Keratinocyte (primary cell): ENCODE data around the gene CBFA2T3. TPM values are rescaled to one million over a fixed set of nuclear protein-coding genes. Genes with fewer than 3 reads are reported as not detected.

Source experiments
- DNase-seq: peaks from one replicate; pipeline ENCODE4 v3.0.0-alpha.2; 2011; ENCODE audit warnings: low read depth, missing footprints, low spot score
- FAIRE-seq: peaks from 2 replicates; lab custom pipeline; 2011; peaks lifted over from hg19 to GRCh38; lab: Jason Lieb, UNC
- H2AFZ ChIP-seq: 2 replicates; pipeline ENCODE4 v1.6.0; 2012; ENCODE audit warnings: low read length, control low read depth, inconsistent platforms; ENCODE audit not compliant: control insufficient read depth
- H3K27ac ChIP-seq: 2 replicates; pipeline ENCODE4 v1.5.1; 2011; ENCODE audit warnings: low read length; ENCODE audit not compliant: control insufficient read depth, insufficient read depth
- H3K27me3 ChIP-seq: 3 replicates; pipeline ENCODE4 v1.6.0; 2011; ENCODE audit warnings: low read length; ENCODE audit not compliant: control insufficient read depth, insufficient read depth; ENCODE audit errors: extremely low read depth
- H3K36me3 ChIP-seq, 2 experiments: 2 replicates in 1 of 2; 3 replicates in 1 of 2; pipeline ENCODE4 v1.5.1; 2011; ENCODE audit warnings: low read length in 2 of 2, mild to moderate bottlenecking in 1 of 2; ENCODE audit not compliant: control insufficient read depth in 2 of 2, insufficient read depth in 2 of 2; ENCODE audit errors: extremely low read depth in 1 of 2
- H3K4me1 ChIP-seq: 3 replicates; pipeline ENCODE4 v1.5.1; 2011; ENCODE audit warnings: low read length; ENCODE audit not compliant: control insufficient read depth, insufficient read depth; ENCODE audit errors: extremely low read depth
- H3K4me2 ChIP-seq: 3 replicates; pipeline ENCODE4 v1.6.0; 2011; ENCODE audit warnings: low read depth, low read length; ENCODE audit not compliant: control insufficient read depth, insufficient read depth; ENCODE audit errors: extremely low read depth
- H3K4me3 ChIP-seq, 3 experiments: fragments of 200-600 bp in 1 of 3; sonication (generic) in 1 of 3; 2 replicates in 2 of 3; 3 replicates in 1 of 3; pipeline ENCODE4 v1.5.1; 2011 to 2016; ENCODE audit warnings: low read length in 3 of 3, mild to moderate bottlenecking in 3 of 3, control low read depth in 2 of 3, inconsistent platforms in 1 of 3, low read depth in 1 of 3, mixed read lengths in 1 of 3, mixed run types in 1 of 3, moderate library complexity in 1 of 3; ENCODE audit not compliant: control insufficient read depth in 2 of 3, insufficient read depth in 2 of 3; ENCODE audit errors: extremely low read depth in 1 of 3
- H3K79me2 ChIP-seq: 2 replicates; pipeline ENCODE4 v1.6.0; 2012; ENCODE audit warnings: low read length; ENCODE audit not compliant: control insufficient read depth, insufficient read depth
- H3K9ac ChIP-seq: 3 replicates; pipeline ENCODE4 v1.6.0; 2011; ENCODE audit warnings: low read length; ENCODE audit not compliant: control insufficient read depth, insufficient read depth; ENCODE audit errors: extremely low read depth
- H3K9me1 ChIP-seq: 3 replicates; pipeline ENCODE4 v1.6.0; 2011; ENCODE audit warnings: low read length; ENCODE audit not compliant: control insufficient read depth, insufficient read depth; ENCODE audit errors: extremely low read depth
- H3K9me3 ChIP-seq: 2 replicates; pipeline ENCODE4 v1.5.1; 2012; ENCODE audit warnings: low read depth, low read length; ENCODE audit not compliant: control insufficient read depth
- H4K20me1 ChIP-seq: 3 replicates; pipeline ENCODE4 v1.6.0; 2011; ENCODE audit warnings: low read length; ENCODE audit not compliant: control insufficient read depth, insufficient read depth; ENCODE audit errors: extremely low read depth
- CTCF ChIP-seq, 3 experiments: IDR thresholded peaks in 1 of 3; conservative IDR thresholded peaks in 1 of 3; optimal IDR thresholded peaks in 1 of 3; 2 replicates in 2 of 3; 3 replicates in 1 of 3; pipeline versions ENCODE3 to v1.5.1; 2011; ENCODE audit warnings: low read length in 3 of 3, mild to moderate bottlenecking in 3 of 3, moderate library complexity in 2 of 3, control low read depth in 1 of 3, inconsistent platforms in 1 of 3; ENCODE audit not compliant: insufficient read depth in 2 of 3; ENCODE audit errors: extremely low read depth in 1 of 3
- EZH2 ChIP-seq: IDR thresholded peaks from one replicate; pipeline ENCODE4 v1.6.1; 2012; ENCODE audit warnings: inconsistent platforms, mild to moderate bottlenecking, low read length, moderate library complexity
- dilution Hi-C: fragments of 300-500 bp; cut with MboI; formaldehyde crosslinking; loops from one replicate; pipeline ENCODE4 v1.7.0; 2020; ENCODE audit warnings: low sequenced_read_pairs; ENCODE audit not compliant: extremely low pct_ligation_motif_present
- polyA plus RNA-seq, 5 experiments: library from polyadenylated mRNA; depleted of rRNA in 3 of 5; stranded (reverse) in 3 of 5; stranded (forward) in 1 of 5; unstranded in 1 of 5; fragments of >200 nt; gene quantifications; 1 replicate in 1 of 5; 2 replicates in 3 of 5; 3 replicates in 1 of 5; pipeline versions ENCODE4 v1.2.1 to v1.2.3, GENCODE V29; 2011 to 2012; ENCODE audit warnings: missing spikeins in 2 of 5, low read depth in 1 of 5, low replicate concordance in 1 of 5

The CBFA2T3 gene
- polyA plus RNA-seq, 1 donor (not counting 4 experiments of a cell fraction or from before 2014, with no cell fraction given): 0.08 TPM

- no peak for DNase-seq
- no peak for TF ChIP-seq EZH2
- no peak for TF ChIP-seq CTCF (optimal IDR thresholded peaks at IDR 0.05 in 1 of 3, IDR thresholded peaks at IDR 0.05 in 1 of 3, conservative IDR thresholded peaks at IDR 0.05 in 1 of 3; ENCODE audit: extremely low read depth in 1 of 3, insufficient read depth in 2 of 3, low read length in 3 of 3)
Measured at GRCh38 chr16:88983165-88983564, 6.2 kb upstream of the CBFA2T3 start.

GRCh38 chr16:88982286-88983084 lies 5.5 kb upstream of the CBFA2T3 start:
- Histone ChIP-seq H3K36me3 (no peaks in the 10 kb centered on the region), H4K20me1 (no peaks in the 10 kb centered on the region), H3K9me1 (no peaks in the 10 kb centered on the region), H2AFZ (no peak overlapping the region), H3K9ac (no peak overlapping the region), H3K4me2 (no peak overlapping the region), H3K79me2 (no peaks in the 10 kb centered on the region), H3K4me3 (no peak overlapping the region), H3K9me3 (no peaks in the 10 kb centered on the region), H3K27ac (no peak overlapping the region), H3K27me3 (peaks cover 12% of the 10 kb centered on the region), H3K4me1 (no peaks in the 10 kb centered on the region)
- dilution Hi-C loops: no loop called here
- FAIRE-seq (no peak), DNase-seq (no peak)
- TF ChIP-seq EZH2: no peak
- TF ChIP-seq CTCF (optimal IDR thresholded peaks at IDR 0.05 in 1 of 3, IDR thresholded peaks at IDR 0.05 in 1 of 3, conservative IDR thresholded peaks at IDR 0.05 in 1 of 3; ENCODE audit: extremely low read depth in 1 of 3, insufficient read depth in 2 of 3, low read length in 3 of 3): no peak

More at GRCh38 chr16:88983165-88983564, 6.2 kb upstream of the CBFA2T3 start:
- Histone ChIP-seq H3K9ac (no peak overlapping the region), H3K9me1 (no peaks in the 10 kb centered on the region), H4K20me1 (no peaks in the 10 kb centered on the region), H2AFZ (no peak overlapping the region), H3K4me2 (no peak overlapping the region), H3K4me1 (no peaks in the 10 kb centered on the region), H3K27me3 (peaks cover 9% of the 10 kb centered on the region), H3K27ac (no peak overlapping the region), H3K9me3 (no peaks in the 10 kb centered on the region), H3K36me3 (no peaks in the 10 kb centered on the region), H3K4me3 (no peak overlapping the region), H3K79me2 (no peaks in the 10 kb centered on the region)
- dilution Hi-C loops: no loop called here
- no peak for FAIRE-seq
